ENCODE measurements around the gene SLC29A4.
"Not testable (repeated sequence)": the region's sequence is repeated elsewhere in the genome, so short reads cannot be mapped to it uniquely, and the experiment has no call there.

The SLC29A4 gene

GRCh38 chr7:5300366-5300765, 17.6 kb downstream of the SLC29A4 start:
- DNase-seq: no peak

GRCh38 chr7:5302577-5302976, 19.8 kb downstream of the SLC29A4 start:
- no peak for DNase-seq

GRCh38 chr7:5303061-5303460, 20.3 kb downstream of the SLC29A4 start:
- no peak for DNase-seq

- no peak for DNase-seq
Observed at GRCh38 chr7:5303591-5304505, 21.1 kb downstream of the SLC29A4 start.

- DNase-seq: not testable (repeated sequence)
Observed at GRCh38 chr7:5305050-5305449, 22.3 kb downstream of the SLC29A4 start.

GRCh38 chr7:5307221-5308142, 24.7 kb downstream of the SLC29A4 start:
- not testable (repeated sequence) for DNase-seq

- no peak for DNase-seq
Observed at GRCh38 chr7:5309146-5309545, 26.4 kb downstream of the SLC29A4 start.

GRCh38 chr7:5310822-5311405, 28.2 kb downstream of the SLC29A4 start:
- no peak for DNase-seq

GRCh38 chr7:5312276-5313070, 29.7 kb downstream of the SLC29A4 start:
- not testable (repeated sequence) for DNase-seq

GRCh38 chr7:5313076-5313885, 30.5 kb downstream of the SLC29A4 start:
- not testable (repeated sequence) for DNase-seq

GRCh38 chr7:5314864-5315263, 32.1 kb downstream of the SLC29A4 start:
- no peak for DNase-seq

- no peak for DNase-seq
Observed at GRCh38 chr7:5315761-5316160, 33.0 kb downstream of the SLC29A4 start.

- not testable (repeated sequence) for DNase-seq
Observed at GRCh38 chr7:5318613-5319012, 35.9 kb downstream of the SLC29A4 start.

GRCh38 chr7:5320391-5320790, 37.6 kb downstream of the SLC29A4 start:
- DNase-seq: no peak

- no peak for DNase-seq
Observed at GRCh38 chr7:5320802-5321396, 38.2 kb downstream of the SLC29A4 start.

- DNase-seq: no peak
Observed at GRCh38 chr7:5322621-5323410, 40.1 kb downstream of the SLC29A4 start.

- not testable (repeated sequence) for DNase-seq
Observed at GRCh38 chr7:5323800-5324781, 41.3 kb downstream of the SLC29A4 start.

- DNase-seq: no peak
Observed at GRCh38 chr7:5324961-5325360, 42.2 kb downstream of the SLC29A4 start.

GRCh38 chr7:5330288-5330687, 47.5 kb downstream of the SLC29A4 start:
- no peak for DNase-seq

All from suppressor macrophage treated with lipopolysaccharide for 1 hour (primary cell).